Hepatocyte (in vitro differentiated cells): ENCODE results near the gene F13A1. TPM values are rescaled to one million over a fixed set of nuclear protein-coding genes. Genes with fewer than 3 reads are reported as not detected.

Experiments used
- DNase-seq: peaks from one replicate; pipeline ENCODE4 v3.0.0-alpha.2; 2016; ENCODE audit warnings: low spot score
- H2AFZ ChIP-seq: fragments of 200-600 bp; sonication (generic); 2 replicates; pipeline ENCODE4 v1.6.0; 2016; ENCODE audit warnings: antibody characterized with exemption, mild to moderate bottlenecking
- H3K27ac ChIP-seq: fragments of 200-600 bp; sonication (generic); 2 replicates; pipeline ENCODE4 v1.5.1; 2016; ENCODE audit warnings: mild to moderate bottlenecking
- H3K27me3 ChIP-seq: fragments of 200-600 bp; sonication (generic); 2 replicates; pipeline ENCODE4 v1.6.1; 2016
- H3K36me3 ChIP-seq: fragments of 200-600 bp; sonication (generic); replicated peaks from 2 replicates; pipeline ENCODE4 v1.5.1; 2016; ENCODE audit warnings: low read depth; ENCODE audit not compliant: insufficient read depth
- H3K4me1 ChIP-seq: fragments of 200-600 bp; sonication (generic); 2 replicates; pipeline ENCODE4 v1.5.1; 2016; ENCODE audit warnings: mild to moderate bottlenecking, moderate library complexity; ENCODE audit not compliant: insufficient read depth
- H3K4me2 ChIP-seq: fragments of 200-600 bp; sonication (generic); 2 replicates; pipeline ENCODE4 v1.6.0; 2016
- H3K4me3 ChIP-seq: fragments of 200-600 bp; sonication (generic); 2 replicates; pipeline ENCODE4 v1.5.1; 2016; ENCODE audit warnings: mild to moderate bottlenecking
- H3K79me2 ChIP-seq: fragments of 200-600 bp; sonication (generic); 2 replicates; pipeline ENCODE4 v1.6.0; 2017; ENCODE audit warnings: mild to moderate bottlenecking
- H3K9me2 ChIP-seq: fragments of 200-600 bp; sonication (generic); replicated peaks from 2 replicates; pipeline ENCODE4 v1.6.0; 2017; ENCODE audit warnings: mild to moderate bottlenecking; ENCODE audit not compliant: insufficient read depth
- H3K9me3 ChIP-seq: fragments of 200-600 bp; sonication (generic); 2 replicates; pipeline ENCODE4 v1.5.1; 2016; ENCODE audit warnings: low read depth, mild to moderate bottlenecking
- H4K20me1 ChIP-seq: fragments of 200-600 bp; sonication (generic); 2 replicates; pipeline ENCODE4 v1.6.0; 2016; ENCODE audit warnings: mild to moderate bottlenecking; ENCODE audit not compliant: insufficient read depth, poor library complexity, severe bottlenecking
- EZH2 ChIP-seq: fragments of 200-600 bp; sonication (generic); IDR thresholded peaks from 2 replicates; pipeline ENCODE4 v1.6.1; 2016; ENCODE audit warnings: antibody characterized with exemption, mild to moderate bottlenecking, borderline replicate concordance
- EZH2phosphoT487 ChIP-seq: fragments of 200-600 bp; sonication (generic); IDR thresholded peaks from one replicate; pipeline ENCODE4 v1.6.1; 2018; ENCODE audit warnings: antibody characterized with exemption, mild to moderate bottlenecking, low read depth, moderate library complexity; ENCODE audit not compliant: unreplicated experiment, severe bottlenecking
- WGBS: methylation state at CpG from one replicate; pipeline ENCODE4 v1.1.6; 2016; ENCODE audit warnings: low lambda C conversion rate; ENCODE audit errors: missing lambda C conversion rate; 5-methylcytosine and 5-hydroxymethylcytosine counted together
- polyA plus RNA-seq: library from polyadenylated mRNA; unstranded; fragments of >200 nt; fragmentation: Nextera tagmentation; extraction: Ambion mirVana; gene quantifications from 2 replicates; pipeline ENCODE4 v1.2.1, GENCODE V29; 2016
- total RNA-seq: library from RNA; depleted of rRNA; stranded (reverse); fragments of >200 nt; gene quantifications from 2 replicates; pipeline ENCODE4 v1.2.3, GENCODE V29; 2014
- TF ChIP-seq, protein P1 (sequence below): fragments of 200-600 bp; sonication (generic); IDR thresholded peaks from 2 replicates; pipeline ENCODE4 v1.5.1; 2016; ENCODE audit warnings: antibody characterized with exemption, mild to moderate bottlenecking; ENCODE audit not compliant: poor library complexity

The F13A1 gene
- total and polyA plus RNA-seq, 2 experiments from 2014 or later: 3.7 to 8.5 TPM

DNA sequence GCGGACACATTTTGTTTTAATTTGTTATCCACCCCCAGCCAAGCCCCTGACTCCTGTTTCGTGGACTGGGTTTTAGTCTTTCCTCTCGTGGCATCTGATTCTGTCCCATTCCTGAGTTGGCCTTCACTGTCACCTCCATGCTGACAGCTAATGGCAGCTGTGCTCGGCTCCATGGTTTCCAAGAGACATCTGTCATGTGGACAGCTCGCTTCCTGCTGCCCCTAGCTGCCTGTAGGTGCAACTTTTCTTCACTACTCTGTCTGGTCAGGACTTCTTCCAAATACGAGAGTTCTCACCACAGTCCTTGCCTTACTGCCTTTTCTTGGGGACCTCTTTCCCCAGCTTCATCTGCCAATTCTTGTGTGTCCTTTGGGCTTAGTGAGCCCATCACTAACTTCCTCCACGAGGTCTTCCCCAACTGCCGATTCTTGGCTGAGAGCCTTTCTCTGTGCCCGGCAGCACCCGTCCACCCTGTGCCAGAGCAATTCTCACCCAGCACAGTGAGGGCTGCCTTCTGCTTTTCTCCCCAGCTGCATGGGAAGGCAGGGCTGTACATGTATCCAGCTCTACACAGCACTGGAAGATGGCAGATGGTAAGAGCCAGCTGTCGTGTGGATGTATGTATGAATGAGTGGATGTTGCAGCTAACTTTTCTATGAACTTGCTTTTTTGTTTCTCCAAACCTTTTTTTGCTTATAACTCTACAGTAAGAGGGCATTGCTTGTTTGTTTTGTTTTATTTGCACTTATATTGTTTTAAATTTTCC lies 140.4 kb downstream of the F13A1 start:
- H3K9me3 ChIP-seq: no peaks in the 10 kb centered on the region
- H3K9me2 ChIP-seq: no peaks in the 10 kb centered on the region
- TF ChIP-seq EZH2phosphoT487 (no peak), EZH2 (no peak)
- TF ChIP-seq, protein P1, sequence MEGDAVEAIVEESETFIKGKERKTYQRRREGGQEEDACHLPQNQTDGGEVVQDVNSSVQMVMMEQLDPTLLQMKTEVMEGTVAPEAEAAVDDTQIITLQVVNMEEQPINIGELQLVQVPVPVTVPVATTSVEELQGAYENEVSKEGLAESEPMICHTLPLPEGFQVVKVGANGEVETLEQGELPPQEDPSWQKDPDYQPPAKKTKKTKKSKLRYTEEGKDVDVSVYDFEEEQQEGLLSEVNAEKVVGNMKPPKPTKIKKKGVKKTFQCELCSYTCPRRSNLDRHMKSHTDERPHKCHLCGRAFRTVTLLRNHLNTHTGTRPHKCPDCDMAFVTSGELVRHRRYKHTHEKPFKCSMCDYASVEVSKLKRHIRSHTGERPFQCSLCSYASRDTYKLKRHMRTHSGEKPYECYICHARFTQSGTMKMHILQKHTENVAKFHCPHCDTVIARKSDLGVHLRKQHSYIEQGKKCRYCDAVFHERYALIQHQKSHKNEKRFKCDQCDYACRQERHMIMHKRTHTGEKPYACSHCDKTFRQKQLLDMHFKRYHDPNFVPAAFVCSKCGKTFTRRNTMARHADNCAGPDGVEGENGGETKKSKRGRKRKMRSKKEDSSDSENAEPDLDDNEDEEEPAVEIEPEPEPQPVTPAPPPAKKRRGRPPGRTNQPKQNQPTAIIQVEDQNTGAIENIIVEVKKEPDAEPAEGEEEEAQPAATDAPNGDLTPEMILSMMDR: no peak
- no peak overlapping the region for H3K4me2 ChIP-seq
- peaks cover 11% of the 10 kb centered on the region for H3K27me3 ChIP-seq
- H2AFZ ChIP-seq: no peak overlapping the region
- H3K27ac ChIP-seq: no peak overlapping the region
- H4K20me1 ChIP-seq: no peaks in the 10 kb centered on the region
- no peak for DNase-seq
- no peaks in the 10 kb centered on the region for H3K79me2 ChIP-seq
- no peaks in the 10 kb centered on the region for H3K4me1 ChIP-seq
- H3K36me3 ChIP-seq: no peaks in the 10 kb centered on the region
- WGBS: 85% methylated on average over 11 of the region's 11 CpGs
- H3K4me3 ChIP-seq: no peak overlapping the region

DNA sequence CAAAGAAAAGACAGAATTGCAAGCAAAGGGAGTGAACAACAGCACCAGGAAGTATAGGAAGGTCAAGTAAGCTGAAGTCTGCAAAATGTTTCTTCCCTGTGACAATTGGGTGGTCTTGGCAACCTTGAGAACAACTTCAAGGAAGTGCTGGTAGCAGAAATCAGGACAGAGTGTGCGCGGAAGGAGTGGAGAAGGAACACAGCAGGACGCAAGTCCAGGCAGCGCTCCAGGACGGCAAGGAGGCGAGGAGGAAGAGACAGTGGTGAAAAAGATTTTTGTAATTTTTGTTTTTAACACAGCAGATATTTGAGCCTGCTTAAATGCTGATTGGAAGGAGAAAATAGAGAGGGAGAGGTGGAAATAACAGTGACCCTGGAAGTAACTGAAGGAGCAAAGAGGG lies 141.7 kb downstream of the F13A1 start:
- H3K4me1 ChIP-seq: no peaks in the 10 kb centered on the region
- H3K27me3 ChIP-seq: peaks cover 11% of the 10 kb centered on the region
- H3K27ac ChIP-seq: no peak overlapping the region
- WGBS: 85% methylated on average over 6 of the region's 6 CpGs
- no peak for DNase-seq
- H3K9me2 ChIP-seq: no peaks in the 10 kb centered on the region
- H3K79me2 ChIP-seq: no peaks in the 10 kb centered on the region
- H3K9me3 ChIP-seq: no peaks in the 10 kb centered on the region
- no peak overlapping the region for H3K4me3 ChIP-seq
- H3K4me2 ChIP-seq: no peak overlapping the region
- no peak overlapping the region for H2AFZ ChIP-seq
- no peaks in the 10 kb centered on the region for H4K20me1 ChIP-seq
- TF ChIP-seq EZH2phosphoT487: no peak
- TF ChIP-seq, protein P1: no peak
- TF ChIP-seq EZH2: no peak
- no peaks in the 10 kb centered on the region for H3K36me3 ChIP-seq

DNA sequence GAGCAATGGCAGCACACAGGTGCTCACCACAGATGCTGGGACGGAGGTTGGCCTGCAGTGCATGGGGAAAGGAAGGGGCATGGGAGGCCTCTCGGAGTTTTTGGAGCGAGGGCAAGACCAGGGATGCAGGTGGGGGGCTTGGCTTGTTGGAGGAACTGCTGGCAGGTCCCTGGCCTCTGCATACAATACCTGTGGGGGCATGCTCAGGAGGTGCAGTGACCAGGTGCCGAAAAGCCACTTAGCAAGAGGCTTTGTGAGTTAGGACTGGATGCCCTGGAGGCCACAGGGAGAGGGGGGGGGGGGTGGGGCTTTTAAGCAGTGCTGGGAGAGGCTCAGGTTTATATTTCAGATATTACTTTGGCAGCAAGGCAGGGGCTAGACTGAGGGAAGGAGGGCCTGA lies 142.7 kb downstream of the F13A1 start:
- Histone ChIP-seq H3K79me2 (no peaks in the 10 kb centered on the region), H3K9me3 (no peaks in the 10 kb centered on the region), H3K27ac (no peak overlapping the region), H3K36me3 (no peaks in the 10 kb centered on the region), H3K9me2 (no peaks in the 10 kb centered on the region), H3K4me2 (no peak overlapping the region), H3K4me1 (no peaks in the 10 kb centered on the region), H4K20me1 (no peaks in the 10 kb centered on the region), H3K27me3 (peaks cover 11% of the 10 kb centered on the region), H2AFZ (no peak overlapping the region), H3K4me3 (no peak overlapping the region)
- DNase-seq: no peak
- 77% methylated on average over 4 of the region's 4 CpGs for WGBS
- TF ChIP-seq EZH2phosphoT487: no peak
- no peak for TF ChIP-seq EZH2
- TF ChIP-seq, protein P1: no peak
